ENCODE data around the gene TARS3.
"Not testable (repeated sequence)": the region's sequence is repeated elsewhere in the genome, so short reads cannot be mapped to it uniquely, and the experiment has no call there.

Gene TARS3

DNA sequence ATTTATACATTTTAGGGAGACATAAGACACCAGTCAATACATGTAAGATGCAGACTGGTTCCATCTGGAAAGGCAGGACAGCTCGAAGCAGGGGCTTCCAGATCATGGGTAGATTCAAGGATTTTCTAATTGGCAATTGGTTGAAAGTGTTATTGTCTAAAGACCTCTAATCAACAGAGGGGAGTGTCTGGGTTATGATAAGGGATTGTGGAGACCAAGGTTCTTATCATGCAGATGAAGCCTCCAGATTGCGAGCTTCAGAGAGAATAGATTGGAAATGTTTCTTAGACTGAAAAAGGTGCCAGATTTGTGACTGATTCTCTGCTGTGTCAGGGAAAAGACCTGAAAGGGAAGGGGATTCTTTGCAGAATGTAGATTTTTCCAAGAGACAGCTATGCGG lies 87.2 kb downstream of the TARS3 start:
- DNase-seq (ENCODE audit: low read depth, low spot score), result no peak
- no peak overlapping the region for H3K4me3 ChIP-seq (ENCODE audit: low read length)

- DNase-seq (ENCODE audit: low read depth, low spot score), result peak; percentile 8
- H3K4me3 ChIP-seq (ENCODE audit: low read length), result no peak overlapping the region
Observed at GRCh38 chr15:101635944-101636727, 88.1 kb downstream of the TARS3 start.

DNA sequence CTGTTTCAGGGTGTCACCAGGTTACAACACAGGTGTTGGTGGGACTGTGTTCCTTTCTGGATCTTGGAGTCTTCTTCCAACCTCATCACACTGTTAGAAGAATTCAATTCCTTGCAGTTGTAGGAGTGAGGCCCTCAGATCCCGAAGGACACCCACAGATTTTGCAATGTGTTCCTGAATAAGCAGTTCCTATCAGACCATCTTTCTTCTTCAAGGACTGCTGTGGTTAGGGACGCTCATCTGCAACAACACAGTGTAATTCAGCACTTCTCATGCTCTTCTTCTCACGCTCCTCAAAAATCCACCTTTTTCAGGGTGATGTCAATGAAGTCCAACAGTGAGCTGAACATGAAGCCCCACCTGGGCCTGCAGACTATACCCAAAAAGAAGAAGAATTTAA lies 90.9 kb downstream of the TARS3 start:
- no peak overlapping the region for H3K4me3 ChIP-seq (ENCODE audit: low read length)
- no peak for DNase-seq (ENCODE audit: low read depth, low spot score)

- not testable (repeated sequence) for DNase-seq (ENCODE audit: low read depth, low spot score); H3K4me3 ChIP-seq (ENCODE audit: low read length)
Observed at GRCh38 chr15:101626729-101627128, 97.5 kb downstream of the TARS3 start.

- no peak for DNase-seq (ENCODE audit: low read depth, low spot score)
- H3K4me3 ChIP-seq (ENCODE audit: low read length), result no peak overlapping the region
Observed at GRCh38 chr15:101625980-101626379, 98.3 kb downstream of the TARS3 start.

GRCh38 chr15:101625184-101625583 lies 99.1 kb downstream of the TARS3 start:
- no peak overlapping the region for H3K4me3 ChIP-seq (ENCODE audit: low read length)
- DNase-seq (ENCODE audit: low read depth, low spot score), result no peak

DNA sequence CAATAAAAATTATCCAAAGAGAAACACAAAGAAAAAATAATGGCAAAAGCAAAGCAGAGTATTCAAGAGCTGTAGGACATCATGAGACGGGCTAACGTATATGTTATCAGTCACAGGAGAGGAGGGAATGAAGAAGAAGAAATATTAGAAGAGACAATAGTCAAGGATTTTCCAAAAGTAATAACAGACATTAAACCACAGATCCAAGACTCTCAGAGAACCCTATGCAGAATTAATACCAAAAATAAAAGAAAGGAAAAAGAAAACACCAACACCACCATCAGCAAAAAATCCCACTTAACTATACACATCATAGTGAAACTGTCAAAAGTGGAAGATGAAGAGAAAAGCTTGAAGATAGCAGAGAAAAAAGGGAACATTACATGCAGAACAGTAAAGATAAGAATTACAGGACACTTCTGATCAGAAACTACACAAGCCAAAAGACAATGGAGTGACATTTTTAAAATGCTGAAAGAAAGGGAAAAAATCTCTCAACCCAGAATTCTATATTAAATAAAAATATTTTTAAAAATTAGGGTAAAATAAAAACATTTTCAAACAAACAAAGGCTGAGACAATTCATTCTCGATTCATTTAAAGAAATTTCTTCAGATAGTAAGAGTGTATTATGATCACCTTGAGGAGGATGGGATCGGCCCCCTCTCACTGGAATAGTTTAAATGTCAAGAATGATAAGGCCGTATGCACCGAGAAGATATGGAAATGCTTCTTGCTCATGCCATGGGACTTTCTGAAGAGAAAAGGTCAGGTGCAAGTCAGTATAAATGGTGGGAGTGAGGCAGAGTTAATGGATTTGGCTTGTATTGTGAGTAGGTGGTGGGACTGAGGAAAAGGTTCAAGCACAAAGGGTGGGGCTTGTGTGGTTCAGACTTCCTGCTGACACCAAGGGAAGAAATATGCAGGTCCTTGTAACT lies 100.6 kb downstream of the TARS3 start:
- no peak overlapping the region for H3K4me3 ChIP-seq (ENCODE audit: low read length)
- no peak for DNase-seq (ENCODE audit: low read depth, low spot score)

DNA sequence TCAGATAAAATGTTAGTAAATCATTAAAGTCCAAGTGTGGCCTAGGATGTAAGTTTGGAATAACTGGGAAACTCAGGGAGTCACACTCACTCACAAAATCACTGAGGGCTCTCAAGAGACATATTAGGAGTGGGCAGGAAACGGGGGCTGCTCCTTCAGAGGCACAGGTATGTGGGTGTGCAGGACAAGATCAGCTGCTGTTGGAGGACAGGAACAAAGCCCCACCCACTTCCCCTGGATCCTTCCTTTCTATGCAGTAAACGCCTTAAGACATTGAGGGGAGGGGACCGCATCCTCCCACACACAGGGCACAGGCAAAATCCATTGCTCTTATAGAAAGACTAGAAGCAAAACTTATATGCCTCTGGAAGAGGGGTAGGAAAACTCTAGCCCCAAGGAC lies 102.3 kb downstream of the TARS3 start:
- DNase-seq (ENCODE audit: low read depth, low spot score), result no peak
- no peak overlapping the region for H3K4me3 ChIP-seq (ENCODE audit: low read length)

DNA sequence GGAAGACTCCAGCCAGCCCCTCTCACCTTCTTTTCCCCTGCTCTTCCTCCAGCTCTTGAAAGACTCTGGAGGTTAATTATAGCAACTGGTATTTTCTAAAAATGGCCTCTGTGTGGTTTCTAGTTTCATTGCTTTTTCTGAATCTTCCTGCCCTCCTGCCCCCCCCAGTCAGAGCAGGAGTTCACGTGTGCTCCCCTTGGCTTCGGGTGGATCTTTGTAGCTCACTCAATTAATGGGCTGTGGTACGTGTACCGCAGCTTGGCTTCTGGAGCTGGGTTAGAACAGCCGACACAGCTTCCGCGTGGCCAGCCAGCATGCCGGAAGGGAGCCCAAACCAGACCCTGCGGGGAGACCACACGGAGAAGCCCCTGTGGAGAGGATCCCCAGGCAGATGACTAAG lies 103.6 kb downstream of the TARS3 start:
- no peak for DNase-seq (ENCODE audit: low read depth, low spot score)
- H3K4me3 ChIP-seq (ENCODE audit: low read length), result no peak overlapping the region

GRCh38 chr15:101619615-101619865 lies 104.7 kb downstream of the TARS3 start:
- no peak for DNase-seq (ENCODE audit: low read depth, low spot score)

DNA sequence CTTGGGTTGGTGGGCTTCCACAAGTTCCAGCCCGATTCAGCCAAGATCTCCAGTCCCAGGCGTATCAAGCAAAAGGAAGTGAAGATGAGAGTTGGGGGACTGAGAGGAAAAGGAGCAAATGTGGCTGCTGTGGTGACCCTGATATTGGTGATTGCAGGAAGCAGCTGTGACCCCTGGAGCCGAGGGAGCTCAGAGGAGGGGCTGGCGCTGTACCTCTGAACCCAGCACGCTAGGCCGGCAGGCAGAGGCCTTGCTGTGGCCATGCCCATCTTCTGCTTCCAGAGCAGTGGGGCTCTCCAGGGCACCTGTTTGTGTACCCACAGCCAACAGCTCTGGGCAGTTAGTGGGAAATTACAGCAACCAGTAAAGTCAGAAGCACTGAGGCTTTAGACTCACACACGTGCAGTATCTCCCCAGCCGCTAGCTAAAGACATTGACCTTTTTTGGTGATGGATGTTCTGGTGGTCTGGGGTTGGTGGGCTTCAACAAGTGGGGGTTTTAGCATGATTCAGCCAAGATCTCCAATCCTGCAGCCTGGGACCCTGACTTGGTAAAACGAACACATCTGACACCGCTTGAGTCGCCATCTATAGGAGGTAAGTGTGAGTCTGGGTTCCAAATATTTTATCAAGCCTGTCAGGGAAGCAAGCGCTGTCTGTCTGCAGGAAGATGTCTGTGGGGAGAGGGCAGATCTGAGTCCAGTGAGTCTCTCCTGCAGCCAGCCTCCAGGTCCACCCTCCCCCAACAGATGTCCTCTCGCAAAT lies 105.2 kb downstream of the TARS3 start:
- no peak for DNase-seq (ENCODE audit: low read depth, low spot score)
- H3K4me3 ChIP-seq (ENCODE audit: low read length), result no peak overlapping the region

More at GRCh38 chr15:101619615-101619865, 104.7 kb downstream of the TARS3 start:
- H3K4me3 ChIP-seq (ENCODE audit: low read length), result no peak overlapping the region

DNA sequence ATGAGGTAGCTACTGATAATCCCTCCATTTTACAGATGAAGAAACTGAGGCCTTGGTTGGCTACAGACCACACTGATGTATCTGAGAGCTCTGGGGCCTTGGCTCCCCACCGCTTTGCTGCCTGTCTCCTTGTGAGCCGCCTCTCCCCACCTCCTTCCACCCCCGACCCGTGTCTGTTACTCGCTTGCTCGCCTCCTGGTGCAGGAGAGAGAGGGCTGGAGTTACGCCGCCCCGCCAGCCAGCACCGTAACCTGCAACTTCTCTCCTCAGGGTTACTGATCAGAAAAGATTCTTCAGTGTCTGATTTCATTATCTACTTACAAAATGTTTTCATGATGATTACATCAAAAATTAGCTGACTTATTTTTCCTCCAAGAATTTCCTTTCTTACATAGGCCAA lies 106.2 kb downstream of the TARS3 start:
- DNase-seq (ENCODE audit: low read depth, low spot score), result no peak

DNA sequence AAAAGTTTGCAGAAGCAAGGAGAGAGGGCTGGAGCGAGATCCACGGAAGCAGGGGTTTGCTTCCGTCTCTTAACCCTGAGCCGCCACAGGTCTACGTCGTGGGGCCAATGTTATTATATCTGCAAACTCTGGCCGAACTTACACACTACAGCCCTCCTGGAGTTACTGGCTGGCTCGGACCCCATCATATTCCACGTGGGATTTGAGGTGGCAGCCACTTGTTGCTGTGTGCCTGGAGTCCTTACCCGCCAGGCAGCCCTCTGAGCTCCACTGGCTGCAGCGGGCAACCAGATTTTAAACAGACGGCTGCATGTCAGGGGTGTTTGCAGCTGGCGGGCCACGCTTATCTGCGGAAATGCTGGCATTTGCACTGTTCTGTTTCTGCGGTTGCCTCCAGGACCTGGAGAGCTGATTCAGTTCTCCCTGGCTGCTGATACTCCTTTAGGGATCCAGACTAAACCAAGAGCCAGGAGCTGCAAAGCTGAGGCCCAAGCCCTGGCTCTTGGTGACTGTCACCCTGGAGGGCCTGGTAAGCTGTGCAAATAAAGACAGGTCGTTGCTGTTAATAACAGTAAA lies 106.8 kb downstream of the TARS3 start:
- H3K4me3 ChIP-seq (ENCODE audit: low read length), result no peak overlapping the region
- no peak for DNase-seq (ENCODE audit: low read depth, low spot score)

More for the DNA sequence above, 106.2 kb downstream of the TARS3 start:
- H3K4me3 ChIP-seq (ENCODE audit: low read length), result no peak overlapping the region

- DNase-seq (ENCODE audit: low read depth, low spot score), result no peak
- no peak overlapping the region for H3K4me3 ChIP-seq (ENCODE audit: low read length)
Observed at GRCh38 chr15:101615986-101616848, 108.1 kb downstream of the TARS3 start.

GRCh38 chr15:101615414-101615985 lies 108.8 kb downstream of the TARS3 start:
- no peak overlapping the region for H3K4me3 ChIP-seq (ENCODE audit: low read length)
- no peak for DNase-seq (ENCODE audit: low read depth, low spot score)

- no peak for DNase-seq (ENCODE audit: low read depth, low spot score)
- no peak overlapping the region for H3K4me3 ChIP-seq (ENCODE audit: low read length)
Observed at GRCh38 chr15:101614761-101615160, 109.5 kb downstream of the TARS3 start.

DNA sequence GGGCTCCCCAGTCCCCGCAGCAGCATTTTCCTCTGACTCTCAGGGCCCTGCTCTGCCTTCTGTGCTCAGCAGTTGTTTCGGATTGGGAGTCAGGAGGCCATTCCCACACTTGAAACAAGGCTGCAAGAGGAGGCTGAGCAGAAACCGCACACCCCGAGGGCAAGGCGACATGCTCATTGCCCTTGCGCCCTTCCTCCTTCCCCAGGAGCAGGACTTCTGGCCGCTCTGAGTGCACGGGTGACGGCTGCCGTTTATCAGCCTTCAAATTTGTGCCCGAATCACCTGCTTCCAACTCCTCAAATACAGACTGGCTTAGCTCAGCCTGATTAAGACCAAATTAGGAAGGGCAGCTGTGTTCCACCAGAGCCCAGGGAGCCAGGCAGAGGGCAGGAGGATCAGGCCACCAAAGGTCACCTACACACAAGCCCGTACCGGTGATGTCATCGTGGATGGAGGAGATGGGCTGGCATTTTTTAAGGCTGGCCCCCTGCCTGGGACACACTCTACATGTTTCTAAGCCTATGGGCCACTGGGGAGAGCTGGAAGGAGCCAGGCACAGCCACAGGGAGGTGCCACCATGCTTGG lies 110.2 kb downstream of the TARS3 start:
- H3K4me3 ChIP-seq (ENCODE audit: low read length), result no peak overlapping the region
- DNase-seq (ENCODE audit: low read depth, low spot score), result no peak
